NCI-H460 (cell line): ENCODE measurements around the gene PSMD6. TPM values are rescaled to one million over a fixed set of nuclear protein-coding genes. Genes with fewer than 3 reads are reported as not detected.

Experiments used
- DNase-seq: peaks from one replicate; pipeline ENCODE4 v3.0.0-alpha.2; 2016; ENCODE audit warnings: low read depth; ENCODE audit errors: extremely low read depth
- polyA plus RNA-seq: library from polyadenylated mRNA; depleted of rRNA; stranded (reverse); fragments of >200 nt; gene quantifications from 2 replicates; pipeline ENCODE4 v1.2.3, GENCODE V29; 2014; cell fraction: nucleus; rRNA removed
- total RNA-seq: library from RNA; depleted of rRNA; stranded (reverse); fragments of >200 nt; shearing (Covaris generic); gene quantifications from 2 replicates; pipeline ENCODE4 v1.2.3, GENCODE V29; 2014; rRNA removed

The PSMD6 gene
- 76.7 and 79.8 TPM in 2 replicates for total RNA-seq
- 65.8 and 150 TPM in 2 replicates for polyA plus RNA-seq

- DNase-seq, result peak; percentile 66
Observed at GRCh38 chr3:64023187-64023860, at the start of gene PSMD6. TSS of gene PSMD6 (minus strand) at chr3:64023494. CDS start at chr3:64023419, 75 bp downstream.

GRCh38 chr3:64072126-64072525, 48.8 kb upstream of the PSMD6 start:
- DNase-seq, result no peak

- no peak for DNase-seq
Observed at GRCh38 chr3:64070704-64071103, 47.4 kb upstream of the PSMD6 start.

- DNase-seq, result no peak
Observed at GRCh38 chr3:64067506-64068346, 44.4 kb upstream of the PSMD6 start.

GRCh38 chr3:64064804-64065203, 41.5 kb upstream of the PSMD6 start:
- no peak for DNase-seq

- no peak for DNase-seq
Observed at GRCh38 chr3:64063983-64064438, 40.7 kb upstream of the PSMD6 start.

- DNase-seq, result no peak
Observed at GRCh38 chr3:64063207-64063982, 40.1 kb upstream of the PSMD6 start.

- DNase-seq, result no peak
Observed at GRCh38 chr3:64061628-64062027, 38.3 kb upstream of the PSMD6 start.

- DNase-seq, result no peak
Observed at GRCh38 chr3:64059484-64060175, 36.3 kb upstream of the PSMD6 start.

GRCh38 chr3:64058566-64058965, 35.3 kb upstream of the PSMD6 start:
- no peak for DNase-seq

GRCh38 chr3:64057231-64057630, 33.9 kb upstream of the PSMD6 start:
- no peak for DNase-seq

- no peak for DNase-seq
Observed at GRCh38 chr3:64056606-64057180, 33.4 kb upstream of the PSMD6 start.

GRCh38 chr3:64055076-64055475, 31.8 kb upstream of the PSMD6 start:
- DNase-seq, result no peak

GRCh38 chr3:64054488-64054887, 31.2 kb upstream of the PSMD6 start:
- no peak for DNase-seq

GRCh38 chr3:64053581-64053980, 30.3 kb upstream of the PSMD6 start:
- no peak for DNase-seq

- DNase-seq, result no peak
Observed at GRCh38 chr3:64053117-64053516, 29.8 kb upstream of the PSMD6 start.

GRCh38 chr3:64049832-64050231, 26.5 kb upstream of the PSMD6 start:
- no peak for DNase-seq

GRCh38 chr3:64049136-64049535, 25.8 kb upstream of the PSMD6 start:
- DNase-seq, result no peak

- DNase-seq, result no peak
Observed at GRCh38 chr3:64048631-64049061, 25.4 kb upstream of the PSMD6 start.

- DNase-seq, result no peak
Observed at GRCh38 chr3:64047787-64048186, 24.5 kb upstream of the PSMD6 start.
